Measurements from ENCODE around the gene ICAM4.
"Not testable (repeated sequence)": the region's sequence is repeated elsewhere in the genome, so short reads cannot be mapped to it uniquely, and the experiment has no call there.

The ICAM4 gene

DNA sequence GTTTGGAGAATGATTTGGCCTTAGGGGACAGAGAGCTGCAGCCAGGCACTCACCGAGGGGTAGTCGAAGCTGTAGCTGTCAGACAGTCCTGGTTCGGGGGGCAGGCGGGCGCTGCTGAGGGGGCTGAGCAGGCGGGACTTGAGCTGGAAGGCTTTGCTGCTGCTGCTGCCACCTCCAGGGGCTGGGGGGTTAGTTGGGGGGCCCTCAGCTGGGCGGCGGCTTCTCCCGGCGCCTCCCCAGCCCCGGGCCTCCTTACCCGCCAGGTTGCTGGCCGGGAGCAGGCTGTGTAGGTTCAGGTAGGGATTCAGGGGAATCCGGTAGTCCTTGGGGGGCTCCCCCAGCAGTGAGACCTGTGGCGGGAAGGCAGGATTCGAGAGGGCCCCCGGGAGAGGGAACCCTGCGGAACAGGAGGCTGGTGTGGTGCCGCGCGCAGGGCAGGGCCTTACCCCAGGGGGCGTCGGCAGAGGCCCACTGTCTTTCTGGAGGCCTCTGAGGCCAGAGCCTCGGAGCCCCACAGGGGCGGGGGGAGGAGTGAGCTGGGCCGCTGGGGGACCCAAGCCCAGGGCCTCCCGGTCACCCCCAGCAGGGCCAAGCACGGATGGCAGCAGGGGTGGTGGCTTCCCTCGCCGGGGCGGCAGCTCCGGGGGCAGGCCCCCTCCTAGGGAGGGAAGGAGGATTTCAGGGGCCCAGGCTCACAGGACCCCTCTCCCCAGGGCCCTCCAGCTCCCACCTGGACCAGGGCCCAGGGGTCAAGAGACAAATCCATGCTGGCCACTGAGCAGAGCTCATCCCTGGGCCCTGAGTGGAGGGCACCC is 34.1 kb downstream of the ICAM4 start:
- DNase-seq: no peak

GRCh38 chr19:10321417-10321797 is 34.7 kb downstream of the ICAM4 start:
- no peak for DNase-seq

DNA sequence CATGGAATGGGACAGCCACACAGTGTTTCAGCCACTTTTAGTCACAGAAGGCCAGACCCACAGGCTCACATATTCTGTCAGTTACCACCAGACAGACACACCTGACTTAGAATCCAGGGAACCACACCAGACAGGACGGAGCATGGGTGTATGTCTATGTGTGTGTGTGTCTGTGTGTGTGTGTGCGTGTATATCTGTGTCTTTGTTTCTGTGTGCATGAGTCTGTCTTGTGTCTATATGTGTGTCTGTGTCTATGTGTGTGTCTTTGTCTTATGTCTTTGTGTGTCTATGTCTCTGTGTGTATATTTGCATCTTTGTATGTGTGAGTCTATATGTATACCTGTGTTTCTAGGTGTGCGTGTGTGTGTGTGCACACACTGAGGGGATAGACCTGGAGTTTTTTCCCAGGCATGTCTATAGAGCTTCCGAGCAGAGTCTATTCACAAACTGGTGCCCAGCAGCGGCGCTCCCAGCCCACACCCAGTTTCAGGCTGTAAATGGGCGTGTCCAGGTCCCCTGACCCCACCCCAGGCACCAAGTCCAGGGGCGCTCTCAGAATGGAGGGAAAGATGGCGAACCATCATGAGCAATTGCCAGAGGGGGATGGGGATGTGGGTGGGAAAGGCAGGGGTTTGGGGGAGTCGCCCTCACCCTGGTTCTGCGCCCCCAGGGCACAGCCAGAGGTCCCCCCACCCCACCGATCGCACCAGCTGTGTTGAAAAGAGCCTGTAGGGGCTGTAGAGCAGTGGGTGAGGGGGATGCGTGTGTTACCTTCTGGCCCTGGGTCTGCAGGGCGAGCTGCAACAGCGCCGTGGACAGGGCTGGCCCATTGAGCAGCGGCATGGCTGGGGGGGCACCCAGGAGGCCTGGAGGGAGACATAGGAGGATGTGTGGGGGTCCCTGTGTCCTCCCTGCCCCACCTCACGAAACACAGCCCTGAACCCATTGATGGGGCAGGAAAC is 35.4 kb downstream of the ICAM4 start:
- no peak for DNase-seq

DNA sequence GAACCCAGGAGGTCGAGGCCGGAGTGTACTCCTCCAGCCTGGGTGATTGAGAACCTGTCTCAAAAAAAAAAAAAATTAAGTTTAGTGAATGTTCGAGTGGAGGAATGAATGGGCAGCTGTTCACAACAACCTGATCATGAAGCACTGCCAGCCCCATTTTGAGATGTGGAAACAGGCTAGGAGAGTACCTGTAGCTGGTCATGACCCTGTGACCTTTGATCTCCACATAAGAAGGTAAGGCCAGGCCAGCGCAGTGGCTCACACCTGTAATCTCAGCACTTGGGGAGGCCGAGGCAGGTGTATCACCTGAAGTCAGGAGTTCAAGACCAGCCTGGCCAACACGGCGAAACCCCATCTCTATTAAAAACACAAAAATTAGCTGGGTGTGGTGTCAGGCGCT is 39.0 kb downstream of the ICAM4 start:
- DNase-seq: no peak

GRCh38 chr19:10327793-10328192 is 41.0 kb downstream of the ICAM4 start:
- DNase-seq: no peak

- DNase-seq: no peak
Observed at GRCh38 chr19:10328558-10329429, 42.0 kb downstream of the ICAM4 start.

GRCh38 chr19:10329555-10329954 is 42.8 kb downstream of the ICAM4 start:
- no peak for DNase-seq

DNA sequence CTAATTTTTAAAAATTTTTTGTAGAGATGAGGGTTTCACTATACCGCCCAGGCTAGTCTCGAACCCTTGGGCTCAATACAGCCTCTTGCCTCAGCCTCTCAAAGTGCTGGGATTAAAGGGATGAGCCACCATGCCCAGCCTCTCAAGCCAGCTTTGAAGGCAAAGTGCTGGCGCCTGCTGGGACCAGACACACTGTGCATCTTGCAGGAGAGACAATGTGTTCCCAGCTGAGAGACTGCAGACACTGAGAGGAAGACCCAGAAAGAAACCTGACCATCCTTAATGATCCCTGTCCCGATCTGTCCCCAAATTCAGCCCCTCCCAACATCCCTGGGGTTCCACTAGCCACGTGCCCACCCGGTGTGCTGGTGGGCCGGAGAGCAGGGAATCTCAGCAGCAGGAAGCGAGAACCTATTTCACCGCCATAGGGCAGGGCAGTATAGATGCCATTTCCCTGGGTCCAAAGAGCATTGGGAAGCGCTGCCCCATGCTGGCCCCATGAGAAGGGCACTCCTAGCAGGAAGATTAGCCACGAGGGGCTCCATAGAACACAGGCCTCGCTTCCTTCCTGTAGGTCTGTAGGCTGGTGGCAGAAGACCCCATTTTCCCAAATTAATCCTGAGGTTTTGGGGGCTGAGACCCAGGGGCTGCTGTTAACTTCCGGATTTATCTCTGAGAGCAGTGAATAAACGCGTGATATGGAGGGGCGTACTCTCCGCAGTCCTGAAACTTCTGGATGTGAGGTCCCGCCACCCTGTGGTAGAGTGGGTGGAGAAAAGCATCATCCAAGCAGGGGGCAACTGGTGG is 45.6 kb downstream of the ICAM4 start:
- no peak for DNase-seq

DNA sequence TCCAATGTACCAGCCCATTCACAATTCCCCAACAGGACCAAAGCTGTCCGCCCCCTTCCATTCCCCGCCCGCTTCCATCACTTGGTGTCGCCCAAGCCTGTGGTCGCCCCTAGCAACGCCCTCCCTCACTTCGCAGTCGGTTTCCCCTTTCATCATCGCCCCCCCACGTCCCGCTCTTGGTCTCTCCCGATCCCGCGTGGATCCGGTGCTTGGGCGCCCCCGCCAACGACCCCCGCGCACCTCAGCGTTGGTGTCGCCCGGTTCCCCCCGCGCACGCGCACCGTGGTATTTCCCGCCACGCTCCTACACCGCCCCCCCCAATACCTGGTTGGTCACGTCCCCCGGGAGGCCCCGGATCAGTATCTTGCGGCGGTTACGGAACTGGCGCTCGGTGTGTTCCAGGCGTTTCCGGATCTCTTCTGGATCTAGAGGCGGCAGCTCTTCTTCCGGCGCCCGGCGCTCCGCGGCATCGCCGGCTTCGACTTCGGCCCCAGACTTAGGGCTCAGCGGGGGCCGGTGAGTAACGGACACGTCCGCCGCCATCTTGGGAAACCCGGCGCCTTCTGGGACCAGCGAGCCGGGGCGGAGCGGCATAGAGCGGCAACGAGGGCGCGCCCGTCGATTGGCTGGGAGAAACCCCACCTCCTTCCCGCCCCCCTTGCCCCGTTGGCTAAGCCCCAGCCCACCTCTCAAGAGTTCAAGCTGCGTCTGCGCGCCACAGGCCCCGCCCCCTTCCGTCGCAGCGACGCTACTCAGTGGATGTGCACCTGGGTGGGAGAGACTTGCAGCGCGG is 46.4 kb downstream of the ICAM4 start, which contains the start of gene RAVER1:
Gene RAVER1, minus strand, starts transcription at position 565 of the 793 bp plus-strand sequence. Its CDS starts 22 bp downstream, at position 543.
- DNase-seq: peak; percentile 98

DNA sequence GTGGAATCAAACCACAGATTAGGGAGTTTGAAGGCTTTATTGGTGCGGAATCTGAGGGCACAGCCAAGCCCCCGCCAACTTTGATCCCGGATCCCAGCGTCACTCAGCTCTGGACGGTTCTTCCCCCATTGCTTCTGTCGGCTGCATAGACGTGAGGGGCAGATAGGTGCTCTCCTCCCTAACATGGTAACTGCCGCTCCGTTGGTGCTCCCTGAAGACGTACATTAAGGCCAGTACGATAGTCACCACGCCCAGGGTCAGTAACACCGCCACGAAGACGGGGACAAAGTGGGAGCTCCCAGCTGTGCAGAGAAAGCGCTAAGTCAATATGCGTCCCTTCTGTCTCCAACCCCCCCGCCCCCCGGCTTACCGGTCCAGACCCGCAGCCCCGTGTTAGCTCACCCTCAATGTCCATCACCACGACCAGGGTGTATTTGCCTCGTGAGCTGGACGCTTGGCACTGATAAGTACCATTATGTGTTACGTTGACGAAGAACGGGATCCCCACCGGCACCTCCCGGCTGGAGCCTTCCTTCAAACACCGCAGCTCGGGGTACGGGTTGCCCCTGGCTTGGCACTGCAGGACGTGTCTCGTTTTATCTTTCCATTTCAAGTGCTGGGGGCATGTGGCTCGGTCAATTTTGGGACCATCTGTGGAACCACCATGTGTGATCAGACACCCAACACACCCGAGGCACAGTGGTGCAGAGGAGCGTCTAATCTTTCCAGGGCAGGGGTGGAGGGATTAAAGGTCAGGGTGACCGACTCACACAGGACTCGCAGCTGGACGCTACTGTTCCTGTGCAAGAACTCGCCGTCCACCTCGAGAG is 47.2 kb downstream of the ICAM4 start:
- DNase-seq: no peak

DNA sequence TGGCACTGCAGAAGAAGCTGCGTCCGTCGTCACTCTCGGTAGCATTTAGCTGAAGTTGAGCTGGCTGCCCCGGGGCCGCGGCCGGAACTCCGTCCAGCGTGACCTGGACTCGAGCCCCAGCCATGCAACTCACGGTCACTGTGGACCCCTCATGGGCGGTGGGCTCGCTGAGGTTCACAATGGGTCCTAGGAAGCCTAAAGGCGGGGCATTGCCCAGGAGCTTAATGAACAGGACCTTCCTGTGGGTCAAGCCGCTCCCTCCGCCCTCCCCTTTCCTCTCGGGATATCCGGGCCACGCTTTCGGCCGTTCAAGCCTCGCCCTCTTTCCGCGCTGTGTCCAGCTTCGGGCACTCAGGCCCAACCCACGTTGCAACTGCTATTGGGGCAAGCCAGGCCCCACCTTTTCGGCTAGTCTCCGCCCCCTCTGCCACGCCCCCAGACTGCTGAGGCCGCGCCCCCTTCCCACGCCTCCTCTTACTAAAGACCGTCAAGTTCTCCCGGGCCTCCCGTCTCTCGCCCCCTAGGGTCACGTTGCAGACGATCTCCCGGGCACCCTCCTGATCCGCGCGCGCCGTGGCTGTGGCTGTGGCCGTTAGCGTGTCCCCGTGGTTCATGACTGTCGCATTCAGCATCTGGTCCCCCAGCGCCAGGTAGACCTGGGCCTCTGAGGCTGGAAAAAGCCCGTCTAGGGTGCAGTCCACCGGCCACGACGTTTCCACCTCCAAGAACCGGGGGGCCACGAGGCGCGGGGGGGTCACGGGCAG is 48.0 kb downstream of the ICAM4 start:
- DNase-seq: peak; percentile 38

DNA sequence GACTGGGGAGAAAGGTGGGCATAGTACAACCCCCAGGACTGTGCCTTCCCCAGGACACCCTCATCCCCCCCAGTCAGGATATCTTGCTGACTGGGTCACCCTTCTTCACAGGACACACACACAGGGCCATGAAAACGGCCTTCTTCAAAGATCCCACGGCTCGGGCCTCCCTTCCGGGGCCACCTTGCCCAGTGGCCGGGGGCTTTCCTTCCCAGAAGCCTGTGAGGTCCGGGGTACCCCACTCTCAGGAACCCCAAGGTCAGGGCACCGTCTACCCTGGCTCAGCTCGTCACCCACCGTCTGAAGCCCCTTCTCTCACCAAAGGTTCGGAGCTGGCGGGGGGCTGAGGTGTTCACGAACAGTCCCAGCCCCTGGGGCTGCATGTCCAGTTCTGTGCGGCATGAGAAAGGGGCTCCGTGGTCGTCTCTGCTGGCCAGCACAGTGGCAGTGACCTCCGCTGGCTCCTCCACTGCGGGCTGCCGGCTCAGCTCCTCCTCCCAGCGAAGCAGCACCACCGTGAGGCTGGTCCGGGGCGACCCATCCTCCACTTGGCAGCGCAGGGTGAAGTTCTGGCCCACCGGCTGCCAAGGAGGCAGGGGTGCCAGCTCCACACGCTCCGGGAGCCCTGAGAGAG is 48.7 kb downstream of the ICAM4 start:
- no peak for DNase-seq

- DNase-seq: not testable (repeated sequence)
Observed at GRCh38 chr19:10336725-10337124, 50.0 kb downstream of the ICAM4 start.
